ENCODE measurements around the gene ACSBG1. TPM values are rescaled to one million over a fixed set of nuclear protein-coding genes. Genes with fewer than 3 reads are reported as not detected.
A peak's percentile ranks its signal among the peaks of the same experiment; 100 is the strongest.

ACSBG1 gene
- total RNA-seq, result 1 to 10 TPM in 1 of 2 donors, not detected in 1; 7.4 TPM

- TF ChIP-seq CTCF (IDR thresholded peaks at IDR 0.05) (no peak), POLR2A (IDR thresholded peaks at IDR 0.05) (no peak), POLR2AphosphoS5 (IDR thresholded peaks at IDR 0.05) (no peak)
- Histone ChIP-seq H3K9me3 (no peaks in the 10 kb centered on the region), H3K27ac (no peak within 1 kb of the TSS), H3K4me3 (no peak within 1 kb of the TSS), H3K4me1 (replicated peaks) (no peaks in the 10 kb centered on the region), H3K27me3 (replicated peaks; ENCODE audit: insufficient read depth) (no peaks in the 10 kb centered on the region), H3K36me3 (no peaks in the 10 kb centered on the region)
- intact Hi-C loops (cut with DNase I), result no loop called here
- WGBS, result 78% methylated on average over 6 of the region's 6 CpGs
- DNase-seq (ENCODE audit: low spot score), result no peak
Measured at GRCh38 chr15:78234515-78235040, at the start of gene ACSBG1. Gene ACSBG1, minus strand, starts transcription at chr15:78234565. Its CDS starts 64 bp downstream, at chr15:78234501.

- no peak for DNase-seq (ENCODE audit: low spot score)
- H3K36me3 ChIP-seq, result no peaks in the 10 kb centered on the region
- no peaks in the 10 kb centered on the region for H3K4me1 ChIP-seq (replicated peaks)
- intact Hi-C loops (cut with DNase I), result no loop called here
- H3K27me3 ChIP-seq (replicated peaks; ENCODE audit: insufficient read depth), result no peaks in the 10 kb centered on the region
- no peak overlapping the region for H3K4me3 ChIP-seq
- no peak overlapping the region for H3K27ac ChIP-seq
- 96% methylated on average over 2 of the region's 2 CpGs for WGBS
- TF ChIP-seq POLR2A (IDR thresholded peaks at IDR 0.05) (no peak), POLR2AphosphoS5 (IDR thresholded peaks at IDR 0.05) (no peak), CTCF (IDR thresholded peaks at IDR 0.05) (no peak)
- H3K9me3 ChIP-seq, result no peaks in the 10 kb centered on the region
Measured at GRCh38 chr15:78282324-78282723, 48.0 kb upstream of the ACSBG1 start.

- H3K27ac ChIP-seq, result peak overlapping the region in 1 of 2 donors; percentile 38
- H3K4me3 ChIP-seq, result no peak overlapping the region
- DNase-seq (ENCODE audit: low spot score), result no peak
- TF ChIP-seq POLR2A (IDR thresholded peaks at IDR 0.05) (no peak), POLR2AphosphoS5 (IDR thresholded peaks at IDR 0.05) (no peak), CTCF (IDR thresholded peaks at IDR 0.05) (no peak)
- no peaks in the 10 kb centered on the region for H3K27me3 ChIP-seq (replicated peaks; ENCODE audit: insufficient read depth)
- 90% methylated on average over 13 of the region's 13 CpGs for WGBS
- intact Hi-C loops (cut with DNase I), result no loop called here
- no peaks in the 10 kb centered on the region for H3K36me3 ChIP-seq
- no peaks in the 10 kb centered on the region for H3K4me1 ChIP-seq (replicated peaks)
- no peaks in the 10 kb centered on the region for H3K9me3 ChIP-seq
Measured at GRCh38 chr15:78280319-78281072, 46.1 kb upstream of the ACSBG1 start.

- H3K4me1 ChIP-seq (replicated peaks), result no peaks in the 10 kb centered on the region
- H3K36me3 ChIP-seq, result no peaks in the 10 kb centered on the region
- peak overlapping the region in 1 of 2 donors; percentile 40 for H3K27ac ChIP-seq
- TF ChIP-seq CTCF (IDR thresholded peaks at IDR 0.05) (no peak), POLR2AphosphoS5 (IDR thresholded peaks at IDR 0.05) (no peak), POLR2A (IDR thresholded peaks at IDR 0.05) (no peak)
- intact Hi-C loops (cut with DNase I), result no loop called here
- no peaks in the 10 kb centered on the region for H3K9me3 ChIP-seq
- 83% methylated on average over 6 of the region's 6 CpGs for WGBS
- no peaks in the 10 kb centered on the region for H3K27me3 ChIP-seq (replicated peaks; ENCODE audit: insufficient read depth)
- DNase-seq (ENCODE audit: low spot score), result no peak
- H3K4me3 ChIP-seq, result no peak overlapping the region
Measured at GRCh38 chr15:78276064-78276943, 41.9 kb upstream of the ACSBG1 start.

Data from prostate gland (tissue), 2 donors.